HepG2 (cell line): ENCODE results near the gene FOXJ2. TPM values are rescaled to one million over a fixed set of nuclear protein-coding genes. Genes with fewer than 3 reads are reported as not detected.

Experiments used
- ATAC-seq: fragments of 200-7000 bp; cut with Tn5 transposase; 3 replicates; pipeline ENCODE4 v1.9.1; 2020; ENCODE audit warnings: mild to moderate bottlenecking, moderate library complexity
- BruUV-seq: library from RNA; stranded (reverse); fragments of 400-500 nt; replicated peaks from 2 replicates; lab custom pipeline; 2021; lab: Mats Ljungman, UMichigan
- CTCF ChIA-PET: fragments of 300-600 bp; formaldehyde crosslinking; extraction: SDS; loops from one replicate; lab custom pipeline; 2021; ENCODE audit warnings: low total read pairs, inconsistent platforms, low intra/inter-chr PET ratio; lab: Yijun Ruan, JAX
- POLR2A ChIA-PET: fragments of 350-600 bp; sonication (Branson Sonifier 250); formaldehyde crosslinking; loops from one replicate; lab custom pipeline; 2020; ENCODE audit warnings: antibody characterized with exemption, inconsistent platforms; lab: Yijun Ruan, JAX
- DNase-seq: peaks from one replicate; pipeline ENCODE4 v3.0.0-alpha.2; 2015; ENCODE audit warnings: low spot score
- FAIRE-seq: peaks from 3 replicates; lab custom pipeline; 2011; peaks lifted over from hg19 to GRCh38; lab: Jason Lieb, UNC
- H2AFZ ChIP-seq: one replicate; pipeline ENCODE4 v1.6.1; 2011; ENCODE audit warnings: low read length, inconsistent platforms
- H3K27ac ChIP-seq: fragments of 300-600 bp; 3 replicates; pipeline ENCODE4 v1.8.0; 2011; ENCODE audit warnings: mixed run types, mild to moderate bottlenecking, mixed read lengths, low read length, inconsistent platforms; ENCODE audit not compliant: insufficient read depth; ENCODE audit errors: extremely low read length
- H3K27me3 ChIP-seq, 2 experiments: fragments of 200-600 bp in 1 of 2; 2 replicates in 1 of 2; 3 replicates in 1 of 2; pipeline versions ENCODE4 v1.6.0 to v1.8.0; 2011; ENCODE audit warnings: low read length in 2 of 2, mild to moderate bottlenecking in 2 of 2, moderate library complexity in 2 of 2, inconsistent platforms in 1 of 2; ENCODE audit not compliant: insufficient read depth in 2 of 2, control insufficient read depth in 1 of 2
- H3K36me3 ChIP-seq, 2 experiments: fragments of 200-600 bp in 1 of 2; replicated peaks in 1 of 2; 2 replicates in 1 of 2; 3 replicates in 1 of 2; pipeline versions ENCODE4 v1.5.1 to v1.8.0; 2011; ENCODE audit warnings: low read length in 2 of 2, inconsistent platforms in 1 of 2; ENCODE audit not compliant: insufficient read depth in 2 of 2, control insufficient read depth in 1 of 2
- H3K4me1 ChIP-seq: 2 replicates; pipeline ENCODE4 v1.5.1; 2012; ENCODE audit warnings: low read length, inconsistent platforms; ENCODE audit not compliant: insufficient read depth
- H3K4me2 ChIP-seq: 2 replicates; pipeline ENCODE4 v1.6.0; 2011; ENCODE audit warnings: low read depth, low read length, inconsistent platforms
- H3K4me3 ChIP-seq, 3 experiments: fragments of 200-600 bp in 1 of 3; sonication (generic), shearing (Covaris generic) in 1 of 3; replicated peaks in 1 of 3; 2 replicates each; pipeline ENCODE4 v1.5.1; 2011 to 2016; ENCODE audit warnings: low read length in 3 of 3, inconsistent platforms in 2 of 3, low read depth in 2 of 3, mild to moderate bottlenecking in 2 of 3, control low read depth in 1 of 3, mixed read lengths in 1 of 3; ENCODE audit not compliant: insufficient read depth in 1 of 3
- H3K79me2 ChIP-seq: one replicate; pipeline ENCODE4 v1.6.1; 2011; ENCODE audit warnings: low read length, inconsistent platforms; ENCODE audit not compliant: insufficient read depth
- H3K9ac ChIP-seq: 2 replicates; pipeline ENCODE4 v1.6.0; 2011; ENCODE audit warnings: mild to moderate bottlenecking, low read depth, low read length, inconsistent platforms; ENCODE audit not compliant: insufficient read depth
- H3K9me3 ChIP-seq: 2 replicates; pipeline ENCODE4 v1.5.1; 2012; ENCODE audit warnings: mild to moderate bottlenecking, low read length
- H4K20me1 ChIP-seq: 2 replicates; pipeline ENCODE4 v1.6.0; 2011; ENCODE audit warnings: inconsistent platforms, mild to moderate bottlenecking, low read length, moderate library complexity; ENCODE audit not compliant: insufficient read depth
- MIER2 ChIP-seq: IDR thresholded peaks from 2 replicates; pipeline ENCODE4 v1.6.1; 2016; ENCODE audit warnings: missing biosample characterization, missing genetic modification reagents
- NFYC ChIP-seq: IDR thresholded peaks from 2 replicates; pipeline ENCODE4 v1.6.1; 2016; ENCODE audit warnings: missing genetic modification reagents, missing compliant biosample characterization
- PBX2 ChIP-seq: IDR thresholded peaks from 2 replicates; pipeline ENCODE4 v1.6.1; 2016; ENCODE audit warnings: control low read depth
- SP140L ChIP-seq: sonication (generic); formaldehyde crosslinking; IDR thresholded peaks from 2 replicates; pipeline ENCODE4 v1.4.0; 2020; ENCODE audit warnings: missing genetic modification reagents, borderline replicate concordance
- SP4 ChIP-seq: sonication (generic); formaldehyde crosslinking; IDR thresholded peaks from 2 replicates; pipeline ENCODE4 v1.8.1; 2023; ENCODE audit warnings: mild to moderate bottlenecking, missing genetic modification reagents
- THAP7 ChIP-seq: sonication (generic); formaldehyde crosslinking; IDR thresholded peaks from 2 replicates; pipeline ENCODE4 v1.8.1; 2023; ENCODE audit warnings: mild to moderate bottlenecking, missing genetic modification reagents
- ZNF18 ChIP-seq: sonication (generic); formaldehyde crosslinking; IDR thresholded peaks from 2 replicates; pipeline ENCODE4 v1.8.0; 2022; ENCODE audit warnings: mild to moderate bottlenecking, missing genetic modification reagents; ENCODE audit not compliant: insufficient replicate concordance
- ZNF264 ChIP-seq: sonication (generic); formaldehyde crosslinking; IDR thresholded peaks from 2 replicates; pipeline ENCODE4 v1.4.0; 2020; ENCODE audit warnings: missing genetic modification reagents
- ZNF275 ChIP-seq: sonication (generic); formaldehyde crosslinking; IDR thresholded peaks from 2 replicates; pipeline ENCODE4 v1.8.0; 2022; ENCODE audit warnings: missing genetic modification reagents, mild to moderate bottlenecking, inconsistent platforms, borderline replicate concordance
- ZNF407 ChIP-seq: sonication (generic); formaldehyde crosslinking; IDR thresholded peaks from one replicate; pipeline ENCODE4 v1.5.1; 2020; ENCODE audit warnings: mild to moderate bottlenecking, missing genetic modification reagents; ENCODE audit errors: not compliant biosample characterization
- WGBS: methylation state at CpG from one replicate; pipeline ENCODE4 v1.1.6; 2017; ENCODE audit warnings: low lambda C conversion rate; 5-methylcytosine and 5-hydroxymethylcytosine counted together
- in situ Hi-C: cut with HindIII; loops from 2 replicates; pipeline ENCODE4 v1.10.0; 2017; ENCODE audit warnings: low pct_unique_long_range_greater_than_20kb; ENCODE audit not compliant: extremely low pct_ligation_motif_present
- intact Hi-C: fragments of 100-400 bp; cut with micrococcal nuclease; formaldehyde crosslinking; loops from one replicate; pipeline ENCODE4 v1.10.0; 2022; ENCODE audit not compliant: unreplicated experiment
- polyA plus RNA-seq, 8 experiments: library from polyadenylated mRNA; depleted of rRNA in 3 of 8; stranded (reverse) in 7 of 8; unstranded in 1 of 8; fragments of >200 nt; fragmentation: Illumina TruSeq in 4 of 8; extraction: Trizol in 4 of 8; gene quantifications; 2 replicates each; pipeline versions ENCODE4 v1.2.1 to v1.2.3, GENCODE V29; 2011 to 2016; ENCODE audit warnings: low read depth in 4 of 8, missing spikeins in 1 of 8, mixed read lengths in 1 of 8; ENCODE audit not compliant: insufficient read depth in 1 of 8
- total RNA-seq, 5 experiments: library from RNA; depleted of rRNA; stranded (reverse); fragments of >200 nt; fragmentation: Illumina TruSeq; extraction: Trizol; gene quantifications; 2 replicates each; pipeline ENCODE4 v1.2.3, GENCODE V29; 2016; ENCODE audit warnings: low read depth in 1 of 5

FOXJ2 gene
- total and polyA plus RNA-seq, 2 of the 13 experiments (the other 11 are each of a cell fraction or from before 2014, with no cell fraction given): 2.2 to 2.9 TPM

GRCh38 chr12:8037046-8037663 is 4.6 kb downstream of the FOXJ2 start:
- H3K79me2 ChIP-seq: no peaks in the 10 kb centered on the region
- no peaks in the 10 kb centered on the region for H4K20me1 ChIP-seq
- ATAC-seq (no peak), DNase-seq (no peak), FAIRE-seq (no peak)
- in situ Hi-C loops (no loop called here), intact Hi-C loops (no loop called here)
- H3K27ac ChIP-seq: no peak overlapping the region
- TF ChIP-seq ZNF407 (CRISPR knock-in tag): no peak
- TF ChIP-seq ZNF264: no peak
- no peak for TF ChIP-seq PBX2 (CRISPR knock-in tag)
- no peak for TF ChIP-seq SP4 (CRISPR knock-in tag)
- TF ChIP-seq ZNF275 (CRISPR knock-in tag): no peak
- no peak for TF ChIP-seq THAP7 (CRISPR knock-in tag)
- no peak for TF ChIP-seq SP140L (CRISPR knock-in tag)
- no peak for TF ChIP-seq NFYC
- TF ChIP-seq ZNF18 (CRISPR knock-in tag): no peak
- no peak for TF ChIP-seq MIER2 (CRISPR knock-in tag)
- H2AFZ ChIP-seq: no peak overlapping the region
- ChIA-PET POLR2A (no interaction called here), CTCF (no interaction called here)
- no peak overlapping the region for H3K4me2 ChIP-seq
- peaks cover 8 to 9% of the 10 kb centered on the region in 2 experiments; a peak in 4 of 5 replicates for H3K36me3 ChIP-seq
- no peak overlapping the region for H3K4me3 ChIP-seq
- no TSS peak for BruUV-seq
- peaks cover 59% of the 10 kb centered on the region for H3K4me1 ChIP-seq
- no peak overlapping the region for H3K9ac ChIP-seq
- WGBS: 95% methylated on average over 6 of the region's 6 CpGs
- H3K9me3 ChIP-seq: no peaks in the 10 kb centered on the region
- H3K27me3 ChIP-seq: no peaks in the 10 kb centered on the region; a peak in 1 of 5 replicates
